GM12865 (cell line): ENCODE measurements around the gene IRF2.

Experiments
- DNase-seq: peaks from one replicate; pipeline ENCODE4 v3.0.0; 2010; ENCODE audit warnings: low read depth
- H3K4me3 ChIP-seq: 2 replicates; pipeline ENCODE4 v1.5.1; 2011; ENCODE audit warnings: mild to moderate bottlenecking, low read depth, low read length, control low read depth
- TF ChIP-seq, protein P1 (sequence below): IDR thresholded peaks from 2 replicates; pipeline ENCODE4 v1.5.1; 2011; ENCODE audit warnings: low read length, control low read depth, low read depth, inconsistent platforms; ENCODE audit not compliant: insufficient read depth; ENCODE audit errors: missing control alignments

The IRF2 gene

DNA sequence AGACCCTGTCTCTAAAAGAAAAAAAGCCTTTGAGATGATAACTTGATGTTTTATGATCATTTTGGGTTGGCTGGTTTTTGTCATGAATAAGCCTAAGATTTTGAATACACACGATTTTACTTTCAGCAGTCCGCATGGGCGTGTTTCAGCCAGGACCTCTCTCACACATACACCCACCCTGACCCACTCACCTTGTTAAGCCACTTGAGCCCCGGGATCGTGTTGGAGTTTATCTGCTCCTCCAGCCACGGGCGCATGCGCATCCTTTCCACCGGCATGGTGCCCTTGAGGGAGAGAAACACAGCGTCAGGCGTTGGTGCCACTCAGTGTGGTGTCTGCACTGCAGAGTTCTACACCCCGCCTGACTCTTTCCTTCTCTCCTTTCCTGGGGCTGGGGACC is 45.6 kb downstream of the IRF2 start:
- TF ChIP-seq, protein P1, sequence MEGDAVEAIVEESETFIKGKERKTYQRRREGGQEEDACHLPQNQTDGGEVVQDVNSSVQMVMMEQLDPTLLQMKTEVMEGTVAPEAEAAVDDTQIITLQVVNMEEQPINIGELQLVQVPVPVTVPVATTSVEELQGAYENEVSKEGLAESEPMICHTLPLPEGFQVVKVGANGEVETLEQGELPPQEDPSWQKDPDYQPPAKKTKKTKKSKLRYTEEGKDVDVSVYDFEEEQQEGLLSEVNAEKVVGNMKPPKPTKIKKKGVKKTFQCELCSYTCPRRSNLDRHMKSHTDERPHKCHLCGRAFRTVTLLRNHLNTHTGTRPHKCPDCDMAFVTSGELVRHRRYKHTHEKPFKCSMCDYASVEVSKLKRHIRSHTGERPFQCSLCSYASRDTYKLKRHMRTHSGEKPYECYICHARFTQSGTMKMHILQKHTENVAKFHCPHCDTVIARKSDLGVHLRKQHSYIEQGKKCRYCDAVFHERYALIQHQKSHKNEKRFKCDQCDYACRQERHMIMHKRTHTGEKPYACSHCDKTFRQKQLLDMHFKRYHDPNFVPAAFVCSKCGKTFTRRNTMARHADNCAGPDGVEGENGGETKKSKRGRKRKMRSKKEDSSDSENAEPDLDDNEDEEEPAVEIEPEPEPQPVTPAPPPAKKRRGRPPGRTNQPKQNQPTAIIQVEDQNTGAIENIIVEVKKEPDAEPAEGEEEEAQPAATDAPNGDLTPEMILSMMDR, result no peak

DNA sequence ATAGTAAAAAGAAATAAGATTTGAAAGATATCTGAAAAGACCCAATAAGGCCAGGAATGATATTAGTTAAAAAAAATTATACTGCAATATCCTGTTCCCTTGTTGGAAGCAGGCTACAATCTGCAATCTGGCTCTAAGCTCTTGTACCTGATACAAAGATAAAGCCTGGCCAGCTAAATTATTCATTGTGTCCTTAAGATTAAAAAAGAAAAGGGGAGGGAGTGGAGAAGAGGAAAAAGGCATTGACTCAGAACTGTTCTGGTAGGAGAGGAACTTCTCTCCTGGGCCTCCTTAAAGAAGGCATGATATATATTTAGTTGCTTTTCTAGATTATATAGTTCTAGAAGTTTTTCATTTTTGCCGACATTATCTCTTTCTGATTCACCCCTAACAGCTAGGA is 46.7 kb downstream of the IRF2 start:
- no peak for DNase-seq
- no peak overlapping the region for H3K4me3 ChIP-seq
- TF ChIP-seq, protein P1, result no peak

More for the DNA sequence above, 45.6 kb downstream of the IRF2 start:
- DNase-seq, result no peak
- H3K4me3 ChIP-seq, result no peak overlapping the region

DNA sequence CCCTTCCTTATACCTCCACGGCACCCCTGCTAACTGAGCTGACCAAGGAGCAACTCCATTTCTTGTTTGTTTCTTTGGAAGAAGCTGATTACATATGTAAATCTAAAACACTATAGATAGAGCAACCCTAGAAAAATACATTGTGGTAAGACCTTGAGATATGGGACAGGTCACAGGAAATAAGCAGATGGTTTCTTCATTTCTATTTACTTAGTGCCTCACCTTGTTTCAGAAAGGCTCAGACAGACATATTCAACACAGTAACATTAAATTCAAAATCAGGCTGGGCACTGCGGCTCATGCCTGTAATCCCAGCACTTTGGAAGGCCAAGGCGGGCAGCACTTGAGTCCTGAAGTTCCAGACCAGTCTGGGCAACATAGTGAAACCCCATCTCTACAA is 47.3 kb downstream of the IRF2 start:
- TF ChIP-seq, protein P1, result no peak
- no peak overlapping the region for H3K4me3 ChIP-seq
- no peak for DNase-seq

DNA sequence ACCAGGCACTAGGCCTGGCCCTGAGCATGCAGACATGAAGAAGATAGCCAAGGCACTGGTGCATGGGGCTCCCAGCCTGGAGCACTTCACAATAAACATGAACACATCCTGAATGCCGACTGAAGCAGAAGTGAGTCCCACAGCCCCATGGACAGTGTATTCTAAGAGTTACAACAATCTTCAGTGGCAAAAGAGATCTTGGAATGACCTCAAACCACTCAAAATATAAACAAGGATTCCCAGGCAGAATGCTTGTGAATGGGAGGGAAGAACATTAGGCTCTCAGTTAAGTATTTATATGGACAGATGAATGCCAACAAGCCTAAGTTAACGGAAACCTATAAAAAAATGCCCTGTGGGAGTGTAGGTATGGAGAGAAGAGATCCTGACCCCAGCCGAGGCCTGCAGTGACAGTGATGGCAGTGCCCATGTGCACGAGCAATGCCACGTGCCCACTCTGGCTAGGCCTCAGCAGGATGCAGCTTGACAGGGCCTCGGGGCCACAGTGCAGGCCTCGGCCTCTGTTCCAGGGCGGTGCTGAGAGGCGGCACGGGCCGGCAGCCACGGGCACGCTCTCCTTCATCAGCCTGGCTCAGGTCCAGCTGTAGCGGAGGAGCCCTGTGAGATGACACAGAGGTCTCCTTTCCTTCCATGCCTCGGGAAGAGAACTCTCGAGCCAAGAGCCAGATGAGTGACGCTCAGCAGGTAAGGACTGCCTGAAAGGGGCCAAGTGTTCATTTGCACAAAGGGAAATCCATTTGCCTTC is 49.2 kb downstream of the IRF2 start:
- no peak for DNase-seq
- TF ChIP-seq, protein P1, result no peak
- H3K4me3 ChIP-seq, result no peak overlapping the region

DNA sequence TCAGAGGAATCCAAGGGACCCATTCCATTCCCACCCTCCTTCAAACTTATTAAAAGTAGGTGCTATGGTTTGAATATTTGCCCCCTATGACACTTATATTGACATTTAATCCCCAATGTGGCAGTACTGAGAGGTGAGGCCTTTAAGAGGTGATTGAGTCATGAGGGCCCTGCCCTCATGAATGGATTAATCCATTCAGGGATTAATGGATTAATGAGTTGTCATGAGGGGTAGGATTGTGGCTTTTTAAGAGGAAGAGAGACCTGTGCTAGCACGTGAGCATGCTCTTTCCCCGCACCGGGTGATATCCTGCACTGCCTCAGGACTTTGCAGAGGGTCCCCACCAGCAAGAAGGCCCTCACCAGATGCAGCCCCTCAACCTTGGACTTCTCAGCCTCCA is 50.1 kb downstream of the IRF2 start:
- DNase-seq, result no peak
- no peak overlapping the region for H3K4me3 ChIP-seq
- TF ChIP-seq, protein P1, result no peak

DNA sequence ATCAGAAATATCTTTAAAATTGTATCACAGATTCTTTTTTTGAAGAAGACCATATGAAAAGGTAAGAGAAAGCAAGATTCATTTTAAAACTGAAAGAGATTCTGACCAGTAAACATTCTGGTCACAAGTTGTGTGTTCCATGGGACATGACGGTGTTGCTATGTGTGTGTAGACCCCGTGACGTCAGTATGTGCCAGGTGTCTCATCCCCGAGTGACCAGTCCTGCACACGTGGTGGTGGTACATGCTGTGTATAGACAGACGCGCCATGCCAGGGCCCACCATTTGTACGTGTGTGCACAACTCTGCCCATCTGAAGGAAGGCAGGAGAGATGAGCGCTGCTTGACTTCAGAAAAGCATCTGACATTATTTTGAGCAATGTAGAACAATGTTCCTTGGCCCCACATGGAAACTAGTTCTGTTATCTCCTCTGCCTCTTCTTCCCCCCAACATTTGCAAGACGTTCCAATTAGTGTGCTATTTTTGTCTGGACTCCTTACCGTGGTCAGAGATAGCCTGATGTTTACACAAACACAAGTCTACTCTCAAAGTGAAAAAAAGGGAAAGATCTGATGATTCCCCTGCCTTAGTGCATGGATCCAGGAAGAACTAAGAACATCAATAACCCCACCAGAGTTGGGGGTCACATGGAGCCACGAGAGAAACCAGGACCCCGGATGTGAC is 51.2 kb downstream of the IRF2 start:
- DNase-seq, result peak; percentile 56
- H3K4me3 ChIP-seq, result no peak overlapping the region
- TF ChIP-seq, protein P1, result no peak

DNA sequence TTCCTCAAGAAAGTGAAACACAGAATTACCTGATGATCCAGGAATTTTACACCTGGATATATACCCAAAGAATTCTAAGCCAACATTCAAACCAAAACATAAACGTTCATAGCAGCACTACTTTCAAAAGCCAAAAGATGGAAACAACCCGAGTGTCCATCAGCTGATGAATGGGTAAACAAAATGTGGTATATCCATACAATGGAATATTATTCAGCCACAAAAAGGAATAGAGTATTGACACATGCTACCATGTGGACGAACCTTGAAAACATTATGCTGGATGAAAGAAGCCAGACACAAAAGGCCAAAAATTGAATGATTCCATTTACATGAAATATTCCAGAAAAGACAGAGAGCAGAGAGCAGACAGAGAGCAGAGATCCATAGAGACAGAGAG is 52.0 kb downstream of the IRF2 start:
- TF ChIP-seq, protein P1, result no peak
- H3K4me3 ChIP-seq, result no peak overlapping the region
- DNase-seq, result no peak
